Pons (tissue), 1 donor: ENCODE data around the gene CD4.
A peak's percentile ranks its signal among the peaks of the same experiment; 100 is the strongest.
"Not testable (repeated sequence)": the region's sequence is repeated elsewhere in the genome, so short reads cannot be mapped to it uniquely, and the experiment has no call there.

ENCODE experiments used
- DNase-seq: peaks from one replicate; pipeline ENCODE4 v3.0.0-alpha.2; 2016; ENCODE audit warnings: low spot score

The CD4 gene

GRCh38 chr12:6847676-6848075 is 58.3 kb downstream of the CD4 start:
- no peak for DNase-seq

- no peak for DNase-seq
Measured at GRCh38 chr12:6849427-6849826, 60.1 kb downstream of the CD4 start.

GRCh38 chr12:6849976-6850560 is 60.7 kb downstream of the CD4 start:
- DNase-seq, result no peak

GRCh38 chr12:6850796-6851152 is 61.4 kb downstream of the CD4 start:
- no peak for DNase-seq

- DNase-seq, result peak; percentile 100
Measured at GRCh38 chr12:6851153-6851920, 62.0 kb downstream of the CD4 start, which contains the start of gene CDCA3. TSS of gene CDCA3 (minus strand) at chr12:6851286. CDS start at chr12:6850952, 334 bp downstream.

- peak; percentile 100 for DNase-seq
Measured at GRCh38 chr12:6851921-6852650, 62.8 kb downstream of the CD4 start, which contains the start of gene USP5. TSS of gene USP5 (plus strand) at chr12:6852150. CDS start at chr12:6852180, 30 bp downstream.

- peak; percentile 73 for DNase-seq
Measured at GRCh38 chr12:6852651-6853354, 63.5 kb downstream of the CD4 start.

- DNase-seq, result no peak
Measured at GRCh38 chr12:6853626-6854025, 64.3 kb downstream of the CD4 start.

GRCh38 chr12:6854036-6854435 is 64.7 kb downstream of the CD4 start:
- no peak for DNase-seq

GRCh38 chr12:6855322-6855721 is 66.0 kb downstream of the CD4 start:
- no peak for DNase-seq

- no peak for DNase-seq
Measured at GRCh38 chr12:6858799-6859198, 69.5 kb downstream of the CD4 start.

GRCh38 chr12:6860116-6860515 is 70.8 kb downstream of the CD4 start:
- DNase-seq, result no peak

- no peak for DNase-seq
Measured at GRCh38 chr12:6860942-6861341, 71.6 kb downstream of the CD4 start.

GRCh38 chr12:6861391-6861790 is 72.1 kb downstream of the CD4 start:
- no peak for DNase-seq

- no peak for DNase-seq
Measured at GRCh38 chr12:6863033-6863432, 73.7 kb downstream of the CD4 start.

GRCh38 chr12:6863586-6864321 is 74.4 kb downstream of the CD4 start:
- no peak for DNase-seq

GRCh38 chr12:6865307-6865706 is 76.0 kb downstream of the CD4 start:
- DNase-seq, result not testable (repeated sequence)

- no peak for DNase-seq
Measured at GRCh38 chr12:6866163-6866919, 77.0 kb downstream of the CD4 start.

- DNase-seq, result peak; percentile 58
Measured at GRCh38 chr12:6866920-6867412, 77.6 kb downstream of the CD4 start.

- DNase-seq, result peak; percentile 17
Measured at GRCh38 chr12:6867413-6868210, 78.3 kb downstream of the CD4 start, which contains the start of gene TPI1. TSS of gene TPI1 (plus strand) at chr12:6867531. CDS start at chr12:6867567, 36 bp downstream.
